Heart right ventricle (tissue), 16 donors: Measurements from ENCODE around the gene ZFY. TPM values are rescaled to one million over a fixed set of nuclear protein-coding genes. Genes with fewer than 3 reads are reported as not detected.

Experiments used
- ATAC-seq, 8 donors: fragments of 200-7000 bp; cut with Tn5 transposase; one replicate each; pipeline ENCODE4 v1.9.1; 2020; ENCODE audit warnings: mild to moderate bottlenecking in 8 of 8, moderate library complexity in 8 of 8, moderate number of reproducible peaks in 1 of 8
- DNase-seq, 2 donors: peaks; one replicate each; pipeline ENCODE4 v3.0.0-alpha.2; 2020
- H3K27ac ChIP-seq, 10 donors: fragments of 200-600 bp; sonication (generic) in 2 of 10; one replicate each; pipeline versions ENCODE4 v1.5.0 to v1.8.0; 2020 to 2022; ENCODE audit warnings: mild to moderate bottlenecking in 3 of 10
- H3K27me3 ChIP-seq, 7 donors: fragments of 200-600 bp; one replicate each; pipeline ENCODE4 v1.8.0; 2021 to 2022; ENCODE audit warnings: mild to moderate bottlenecking in 2 of 7
- H3K36me3 ChIP-seq, 9 donors: fragments of 200-600 bp; sonication (generic) in 1 of 9; one replicate each; pipeline versions ENCODE4 v1.5.0 to v1.8.0; 2020 to 2022; ENCODE audit warnings: mild to moderate bottlenecking in 2 of 9
- H3K4me1 ChIP-seq, 9 donors: fragments of 200-600 bp; sonication (generic) in 1 of 9; one replicate each; pipeline versions ENCODE4 v1.5.0 to v1.8.0; 2020 to 2022; ENCODE audit warnings: mild to moderate bottlenecking in 4 of 9
- H3K4me3 ChIP-seq, 10 donors: fragments of 200-600 bp; sonication (generic) in 2 of 10; one replicate each; pipeline versions ENCODE4 v1.5.0 to v1.8.0; 2020 to 2022; ENCODE audit warnings: mild to moderate bottlenecking in 7 of 10, moderate library complexity in 2 of 10
- H3K9me3 ChIP-seq, 11 donors: fragments of 200-600 bp in 10 of 11; sonication (generic) in 2 of 11; one replicate each; pipeline versions ENCODE4 v1.5.0 to v1.8.0; 2013 to 2022; ENCODE audit warnings: mild to moderate bottlenecking in 2 of 11, control low read depth in 1 of 11, moderate library complexity in 1 of 11
- WGBS, 2 donors: extraction: QIAGEN DNeasy Blood & Tissue Kit; methylation state at CpG; one replicate each; pipeline ENCODE4 v1.1.7; 2013; ENCODE audit warnings: inconsistent platforms in 1 of 2; 5-methylcytosine and 5-hydroxymethylcytosine counted together
- intact Hi-C, 10 donors: fragments of 100-400 bp; cut with DNase I; formaldehyde crosslinking; loops; one replicate each; pipeline versions ENCODE4 v1.11.1 to v1.14.2; 2022
- polyA plus RNA-seq, 2 donors: library from polyadenylated mRNA; stranded (reverse); fragments of 200-250 nt; gene quantifications; one replicate each; pipeline ENCODE4 v1.2.3, GENCODE V29; 2013
- total RNA-seq, 10 donors: library from RNA; stranded (reverse); fragmentation: NEBNext Ultra II Directional in 3 of 10; extraction: Animal tissue kit (Norgen Biotek cat#: 25700) in 3 of 10; gene quantifications; one replicate each; pipeline versions ENCODE4 v1.2.1 to v1.2.4, GENCODE V29; 2021 to 2023
- TF ChIP-seq, protein P1 (sequence below), 9 donors: fragments of 200-600 bp; sonication (generic) in 2 of 9; IDR thresholded peaks; one replicate each; pipeline versions ENCODE4 v1.5.0 to v1.8.0; 2021 to 2022; ENCODE audit warnings: antibody characterized with exemption in 9 of 9, mild to moderate bottlenecking in 5 of 9, moderate library complexity in 1 of 9
- donor health status: Arrhythmogenic right ventricular cardiomyopathy.
- donor health status: ischemic (EF 13 %, LVEDD 7.1; RV severe dilation, severe dysfunction).
- donor health status: healthy with polysubstance abuse.
- donor health status: DM: no; HTN: yes; CAD: no.
- donor health status: DM: no; HTN: no; CAD: no.
- donor health status: ischemic (EF 25% LVEDD 6.9; RV normal size, moderate dysfunction).
- donor health status: ischemic (EF 25% LVEDD 5.7; RV mildly dilated, moderate dysfunction).
- donor health status: healthy.
- donor health status: DM: yes; HTN: yes; CAD: no.
- donor health status: Ischemic cardiomyopathy.
- donor health status: ischemic (EF 35%, LVEDD 5.7; RV mildly dilated, moderate dysfunction).
- donor health status: nonischemic (EF 11% LVEDD 7.7; RV severe dilation, severe dysfunction).
- donor health status: DM: yes; HTN: yes; CAD: no.
- donor health status: PGD.
- donor health status: ischemic (EF 29% LVEDD 5.4; RV normal size, mild dysfunction).
- donor health status: nonischemic (EF 23%, LVEDD 6.1; RV moderate dilation, normal function).

ZFY gene
- total and polyA plus RNA-seq, 12 donors: 2.4 to 17.1 (median 12.2) TPM; not detected in 3

DNA sequence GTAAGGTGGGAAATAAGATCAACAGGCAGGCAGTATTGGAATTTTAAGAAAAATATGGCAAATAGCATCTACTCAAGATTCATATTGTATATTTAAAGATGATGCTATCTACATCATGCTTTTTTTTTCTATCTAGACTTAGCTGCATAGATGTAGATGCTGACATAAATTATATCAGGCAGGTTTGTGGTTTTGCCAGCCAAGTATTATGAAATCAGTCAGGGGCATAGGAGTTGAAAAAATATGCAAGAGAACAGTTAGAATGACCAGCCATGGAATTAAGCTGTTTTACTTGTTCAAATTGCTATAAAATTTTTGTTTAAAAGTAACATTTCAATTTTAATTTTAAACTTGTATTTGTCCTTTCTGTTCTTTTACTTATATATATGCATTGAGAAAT, 34.4 kb downstream of the ZFY start:
- peaks cover 0 to 14% (median 0%) of the 10 kb centered on the region in 9 donors for H3K4me1 ChIP-seq
- no peak overlapping the region for H3K4me3 ChIP-seq
- H3K27ac ChIP-seq: no peak overlapping the region
- H3K9me3 ChIP-seq: no peaks in the 10 kb centered on the region
- no peaks in the 10 kb centered on the region for H3K27me3 ChIP-seq
- DNase-seq (no peak), ATAC-seq (no peak)
- H3K36me3 ChIP-seq: no peaks in the 10 kb centered on the region
- TF ChIP-seq, protein P1, sequence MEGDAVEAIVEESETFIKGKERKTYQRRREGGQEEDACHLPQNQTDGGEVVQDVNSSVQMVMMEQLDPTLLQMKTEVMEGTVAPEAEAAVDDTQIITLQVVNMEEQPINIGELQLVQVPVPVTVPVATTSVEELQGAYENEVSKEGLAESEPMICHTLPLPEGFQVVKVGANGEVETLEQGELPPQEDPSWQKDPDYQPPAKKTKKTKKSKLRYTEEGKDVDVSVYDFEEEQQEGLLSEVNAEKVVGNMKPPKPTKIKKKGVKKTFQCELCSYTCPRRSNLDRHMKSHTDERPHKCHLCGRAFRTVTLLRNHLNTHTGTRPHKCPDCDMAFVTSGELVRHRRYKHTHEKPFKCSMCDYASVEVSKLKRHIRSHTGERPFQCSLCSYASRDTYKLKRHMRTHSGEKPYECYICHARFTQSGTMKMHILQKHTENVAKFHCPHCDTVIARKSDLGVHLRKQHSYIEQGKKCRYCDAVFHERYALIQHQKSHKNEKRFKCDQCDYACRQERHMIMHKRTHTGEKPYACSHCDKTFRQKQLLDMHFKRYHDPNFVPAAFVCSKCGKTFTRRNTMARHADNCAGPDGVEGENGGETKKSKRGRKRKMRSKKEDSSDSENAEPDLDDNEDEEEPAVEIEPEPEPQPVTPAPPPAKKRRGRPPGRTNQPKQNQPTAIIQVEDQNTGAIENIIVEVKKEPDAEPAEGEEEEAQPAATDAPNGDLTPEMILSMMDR (IDR thresholded peaks at IDR 0.05): no peak
- intact Hi-C loops: no loop called here

DNA sequence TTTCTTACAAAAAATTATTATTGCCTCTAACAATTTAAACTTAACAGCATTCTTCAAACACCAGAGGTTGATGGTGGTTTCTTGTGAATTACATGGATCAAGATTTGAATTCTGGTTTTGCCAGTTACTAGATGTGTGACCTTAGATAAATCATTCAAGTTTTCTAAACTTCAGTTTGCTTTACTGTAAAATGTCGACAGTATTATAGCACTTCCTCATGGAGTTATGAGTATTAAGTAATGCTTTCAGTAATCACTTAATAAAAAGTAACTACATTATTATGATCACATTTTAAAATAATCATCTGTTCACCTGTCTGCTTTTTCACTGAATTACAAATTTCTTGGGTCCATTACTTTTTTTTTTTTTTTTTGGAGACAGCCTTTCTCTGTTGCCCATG, 37.5 kb downstream of the ZFY start:
- WGBS, 2 donors: 84 to 93% methylated on average over 1 of the region's 1 CpG
- no peak for DNase-seq
- no peak for ATAC-seq

DNA sequence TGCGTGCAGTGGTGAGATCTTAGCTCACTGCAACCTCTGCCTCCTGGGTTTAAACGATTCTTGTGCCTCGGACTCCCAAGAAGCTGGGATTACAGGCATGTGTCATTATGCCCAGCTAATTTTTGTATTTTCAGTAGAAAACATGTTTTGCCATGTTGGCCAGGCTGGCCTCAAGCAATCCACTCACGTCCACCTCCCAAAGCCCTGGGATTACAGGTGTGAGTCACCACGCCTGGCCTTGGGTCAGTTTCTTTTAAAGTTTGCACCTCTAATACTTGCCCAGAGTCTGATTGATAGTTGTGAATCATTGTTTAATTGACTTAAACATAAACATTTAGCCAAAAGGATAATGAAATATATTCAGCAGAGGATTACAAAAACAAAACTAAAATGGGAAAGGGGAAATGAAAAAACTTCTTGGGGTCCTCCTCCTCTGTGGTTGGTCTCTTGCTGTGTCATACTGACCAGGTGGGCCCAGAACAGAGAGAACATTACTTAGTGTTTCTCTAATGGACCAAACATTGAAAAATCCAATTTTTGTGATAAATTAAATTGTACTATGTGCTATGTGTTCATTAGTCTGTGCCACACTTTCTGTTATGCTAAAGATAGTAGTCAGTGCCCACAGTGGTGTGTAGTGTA, 38.0 kb downstream of the ZFY start:
- intact Hi-C loops: no loop called here
- Histone ChIP-seq H3K4me3 (no peak overlapping the region), H3K27ac (no peak overlapping the region), H3K9me3 (no peaks in the 10 kb centered on the region), H3K4me1 (peaks cover 0 to 6% (median 0%) of the 10 kb centered on the region in 9 donors), H3K36me3 (peaks cover 0 to 36% (median 0%) of the 10 kb centered on the region in 9 donors), H3K27me3 (no peaks in the 10 kb centered on the region)
- DNase-seq (no peak), ATAC-seq (no peak)
- TF ChIP-seq, protein P1 (IDR thresholded peaks at IDR 0.05): no peak
- 92 to 94% methylated on average over 5 of the region's 5 CpGs for WGBS, 2 donors

More for the DNA sequence above, 37.5 kb downstream of the ZFY start:
- Histone ChIP-seq H3K9me3 (no peaks in the 10 kb centered on the region), H3K4me1 (peaks cover 0 to 6% (median 0%) of the 10 kb centered on the region in 9 donors), H3K4me3 (no peak overlapping the region), H3K36me3 (peaks cover 0 to 31% (median 0%) of the 10 kb centered on the region in 9 donors), H3K27me3 (no peaks in the 10 kb centered on the region), H3K27ac (no peak overlapping the region)
- TF ChIP-seq, protein P1 (IDR thresholded peaks at IDR 0.05): no peak
- intact Hi-C loops: no loop called here

DNA sequence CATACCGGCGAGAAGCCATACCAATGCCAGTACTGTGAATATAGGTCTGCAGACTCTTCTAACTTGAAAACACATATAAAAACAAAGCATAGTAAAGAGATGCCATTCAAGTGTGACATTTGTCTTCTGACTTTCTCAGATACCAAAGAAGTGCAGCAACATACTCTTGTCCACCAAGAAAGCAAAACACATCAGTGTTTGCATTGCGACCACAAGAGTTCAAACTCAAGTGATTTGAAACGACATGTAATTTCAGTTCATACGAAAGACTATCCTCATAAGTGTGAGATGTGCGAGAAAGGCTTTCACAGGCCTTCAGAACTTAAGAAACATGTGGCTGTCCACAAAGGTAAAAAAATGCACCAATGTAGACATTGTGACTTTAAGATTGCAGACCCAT, 44.1 kb downstream of the ZFY start:
- DNase-seq (no peak), ATAC-seq (no peak)
- intact Hi-C loops: no loop called here
- no peaks in the 10 kb centered on the region for H3K4me1 ChIP-seq
- H3K4me3 ChIP-seq: no peak overlapping the region
- TF ChIP-seq, protein P1 (IDR thresholded peaks at IDR 0.05): no peak
- H3K9me3 ChIP-seq: no peaks in the 10 kb centered on the region
- 96 to 97% methylated on average over 6 of the region's 6 CpGs for WGBS, 2 donors
- peaks cover 0 to 65% (median 0%) of the 10 kb centered on the region in 9 donors for H3K36me3 ChIP-seq
- no peak overlapping the region for H3K27ac ChIP-seq
- H3K27me3 ChIP-seq: no peaks in the 10 kb centered on the region
